ENCODE measurements around the gene ATM.
A peak's percentile ranks its signal among the peaks of the same experiment; 100 is the strongest.

The ATM gene

GRCh38 chr11:108222574-108223347 lies at the start of gene ATM, which contains the start of gene NPAT:
ATM (plus strand) TSS chr11:108223067; CDS start chr11:108227625, 4,558 bp downstream.
NPAT (minus strand) TSS chr11:108222638; CDS start chr11:108222536, 102 bp downstream.
- DNase-seq (ENCODE audit: low spot score): peak; percentile 99

GRCh38 chr11:108177570-108177969 lies 45.3 kb upstream of the ATM start:
- no peak for DNase-seq (ENCODE audit: low spot score)

GRCh38 chr11:108193725-108194124 lies 29.1 kb upstream of the ATM start:
- no peak for DNase-seq (ENCODE audit: low spot score)

GRCh38 chr11:108196901-108197300 lies 26.0 kb upstream of the ATM start:
- DNase-seq (ENCODE audit: low spot score): no peak

GRCh38 chr11:108197351-108197750 lies 25.5 kb upstream of the ATM start:
- DNase-seq (ENCODE audit: low spot score): no peak

- no peak for DNase-seq (ENCODE audit: low spot score)
Observed at GRCh38 chr11:108198833-108199232, 24.0 kb upstream of the ATM start.

- DNase-seq (ENCODE audit: low spot score): peak; percentile 49
Observed at GRCh38 chr11:108199446-108200321, 23.2 kb upstream of the ATM start.

- DNase-seq (ENCODE audit: low spot score): no peak
Observed at GRCh38 chr11:108203075-108203474, 19.8 kb upstream of the ATM start.

GRCh38 chr11:108204376-108204775 lies 18.5 kb upstream of the ATM start:
- DNase-seq (ENCODE audit: low spot score): no peak

- no peak for DNase-seq (ENCODE audit: low spot score)
Observed at GRCh38 chr11:108204929-108205499, 17.9 kb upstream of the ATM start.

- DNase-seq (ENCODE audit: low spot score): no peak
Observed at GRCh38 chr11:108206171-108206570, 16.7 kb upstream of the ATM start.

GRCh38 chr11:108206969-108207682 lies 15.7 kb upstream of the ATM start:
- DNase-seq (ENCODE audit: low spot score): no peak

- no peak for DNase-seq (ENCODE audit: low spot score)
Observed at GRCh38 chr11:108207683-108208060, 15.2 kb upstream of the ATM start.

GRCh38 chr11:108210441-108210840 lies 12.4 kb upstream of the ATM start:
- DNase-seq (ENCODE audit: low spot score): no peak

- DNase-seq (ENCODE audit: low spot score): no peak
Observed at GRCh38 chr11:108213784-108214183, 9.1 kb upstream of the ATM start.

GRCh38 chr11:108216988-108217387 lies 5.9 kb upstream of the ATM start:
- no peak for DNase-seq (ENCODE audit: low spot score)

- DNase-seq (ENCODE audit: low spot score): no peak
Observed at GRCh38 chr11:108218455-108218854, 4.4 kb upstream of the ATM start.

GRCh38 chr11:108218912-108219783 lies 3.7 kb upstream of the ATM start:
- no peak for DNase-seq (ENCODE audit: low spot score)

GRCh38 chr11:108220721-108221336 lies 2.0 kb upstream of the ATM start:
- no peak for DNase-seq (ENCODE audit: low spot score)

- no peak for DNase-seq (ENCODE audit: low spot score)
Observed at GRCh38 chr11:108221371-108221770, 1.5 kb upstream of the ATM start.
